Cardiac fibroblast (primary cell): ENCODE results near the gene CT45A9.
"Not testable (repeated sequence)": the region's sequence is repeated elsewhere in the genome, so short reads cannot be mapped to it uniquely, and the experiment has no call there.

Experiments
- DNase-seq, 2 donors: peaks; one replicate each; pipeline versions ENCODE4 v3.0.0 to v3.0.0-alpha.2; 2010; ENCODE audit warnings: low read depth in 2 of 2
- H3K4me3 ChIP-seq, 2 donors: replicated peaks in 1 of 2; 1 replicate in 1 of 2; 2 replicates in 1 of 2; pipeline ENCODE4 v1.5.1; 2011; ENCODE audit warnings: low read depth in 2 of 2, low read length in 2 of 2, mild to moderate bottlenecking in 2 of 2, moderate library complexity in 1 of 2
- CTCF ChIP-seq: IDR thresholded peaks from one replicate; pipeline ENCODE4 v1.5.1; 2011; ENCODE audit warnings: low read depth, mild to moderate bottlenecking, low read length, inconsistent platforms

Gene CT45A9, protein sequence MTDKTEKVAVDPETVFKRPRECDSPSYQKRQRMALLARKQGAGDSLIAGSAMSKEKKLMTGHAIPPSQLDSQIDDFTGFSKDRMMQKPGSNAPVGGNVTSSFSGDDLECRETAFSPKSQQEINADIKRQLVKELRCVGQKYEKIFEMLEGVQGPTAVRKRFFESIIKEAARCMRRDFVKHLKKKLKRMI

DNA sequence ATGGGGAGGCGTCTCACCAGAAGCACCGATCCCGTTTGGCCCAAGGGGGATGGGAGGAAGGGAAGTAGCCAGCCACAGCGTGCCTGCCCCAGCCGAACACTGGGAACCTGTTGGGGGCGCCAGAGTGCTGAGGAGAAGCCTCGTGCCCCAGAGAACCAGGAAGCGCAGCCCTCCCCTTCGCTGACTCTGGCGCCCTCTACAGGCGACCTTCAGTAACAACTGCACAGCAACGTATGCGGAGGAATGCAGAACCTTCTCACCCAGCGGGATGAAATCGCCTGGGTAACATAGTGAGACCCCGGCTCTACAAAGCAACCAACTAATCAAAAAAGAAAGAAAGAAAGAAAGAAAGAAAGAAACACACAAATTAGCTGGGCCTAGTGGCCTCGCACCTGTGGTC lies at the start of gene CT45A9:
Gene CT45A9 (minus strand): TSS at position 101 of the 400 bp plus-strand sequence. CDS start 3,751 bp downstream, outside the sequence.
- not testable (repeated sequence) for DNase-seq, H3K4me3 ChIP-seq

- not testable (repeated sequence) for DNase-seq, H3K4me3 ChIP-seq
Observed at GRCh38 chrX:135920516-135920915, 48.9 kb upstream of the CT45A9 start.

DNA sequence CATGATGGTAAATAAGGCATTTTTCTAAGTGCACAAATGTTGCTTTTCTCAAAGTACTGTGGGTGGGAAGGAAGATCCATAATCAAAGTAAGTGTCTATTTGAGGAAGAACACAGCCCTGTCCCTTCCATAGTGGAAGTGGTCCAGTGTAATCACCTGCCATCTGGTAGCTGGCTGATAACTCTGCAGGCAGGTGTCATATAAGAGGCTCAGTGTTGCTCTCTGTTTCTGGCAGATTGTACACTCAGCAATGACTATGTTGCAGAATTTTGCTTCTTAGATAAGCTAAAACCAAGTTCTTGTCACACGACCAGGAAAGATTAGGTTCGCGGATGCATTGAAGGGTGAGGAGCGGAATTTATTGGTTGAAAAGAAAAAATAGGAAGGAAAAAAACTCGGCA lies 42.8 kb upstream of the CT45A9 start:
- TF ChIP-seq CTCF, result no peak
- no peak overlapping the region for H3K4me3 ChIP-seq
- no peak for DNase-seq

DNA sequence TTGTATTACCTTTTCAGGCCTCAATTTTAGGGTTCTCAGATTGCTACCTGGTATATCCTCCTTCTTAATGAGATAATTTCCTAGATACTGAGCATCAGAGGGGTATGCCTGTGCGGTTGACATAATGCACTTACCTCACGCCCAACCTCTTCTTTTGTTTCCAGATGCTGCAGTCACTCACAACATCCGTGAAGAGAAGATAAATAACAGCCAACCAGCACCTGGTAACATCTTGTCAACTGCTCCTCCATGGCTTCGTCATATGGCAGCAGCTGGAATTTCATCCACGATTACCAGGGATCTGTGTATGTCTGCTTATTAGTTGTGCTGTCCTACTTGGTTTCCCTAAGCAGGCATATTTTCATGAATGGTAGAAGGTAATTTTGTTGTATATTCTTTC lies 38.6 kb upstream of the CT45A9 start:
- no peak overlapping the region for H3K4me3 ChIP-seq
- TF ChIP-seq CTCF, result no peak
- DNase-seq, result no peak

GRCh38 chrX:135893294-135893817 lies 21.7 kb upstream of the CT45A9 start, which contains the start of the genes CT45A10 and SAGE1:
Gene CT45A10, minus strand, starts transcription at chrX:135893444. Its CDS starts 8,100 bp downstream, at chrX:135885344.
Gene SAGE1, plus strand, starts transcription at chrX:135893716. Its CDS starts 2,527 bp downstream, at chrX:135896243.
- no peak within 1 kb of the TSS for H3K4me3 ChIP-seq
- no peak for DNase-seq
- TF ChIP-seq CTCF, result no peak

- no peak for DNase-seq
- no peak overlapping the region for H3K4me3 ChIP-seq
- no peak for TF ChIP-seq CTCF
Observed at GRCh38 chrX:135892781-135893180, 21.2 kb upstream of the CT45A9 start.

- no peak for DNase-seq
- no peak overlapping the region for H3K4me3 ChIP-seq
- TF ChIP-seq CTCF, result no peak
Observed at GRCh38 chrX:135890087-135890585, 18.5 kb upstream of the CT45A9 start.

- DNase-seq, result not testable (repeated sequence)
Observed at GRCh38 chrX:135888976-135889375, 17.4 kb upstream of the CT45A9 start.

GRCh38 chrX:135888230-135888629 lies 16.6 kb upstream of the CT45A9 start:
- DNase-seq, H3K4me3 ChIP-seq: not testable (repeated sequence)

More at GRCh38 chrX:135888976-135889375, 17.4 kb upstream of the CT45A9 start:
- not testable (repeated sequence) for H3K4me3 ChIP-seq

- DNase-seq, result not testable (repeated sequence)
Observed at GRCh38 chrX:135882741-135883140, 11.1 kb upstream of the CT45A9 start.

GRCh38 chrX:135854438-135854837 lies 17.2 kb downstream of the CT45A9 start, which contains the start of gene CT45A8:
Gene CT45A8, minus strand, starts transcription at chrX:135854538. Its CDS starts 3,755 bp downstream, at chrX:135850783.
- DNase-seq, H3K4me3 ChIP-seq: not testable (repeated sequence)

More at GRCh38 chrX:135882741-135883140, 11.1 kb upstream of the CT45A9 start:
- H3K4me3 ChIP-seq, result not testable (repeated sequence)

DNA sequence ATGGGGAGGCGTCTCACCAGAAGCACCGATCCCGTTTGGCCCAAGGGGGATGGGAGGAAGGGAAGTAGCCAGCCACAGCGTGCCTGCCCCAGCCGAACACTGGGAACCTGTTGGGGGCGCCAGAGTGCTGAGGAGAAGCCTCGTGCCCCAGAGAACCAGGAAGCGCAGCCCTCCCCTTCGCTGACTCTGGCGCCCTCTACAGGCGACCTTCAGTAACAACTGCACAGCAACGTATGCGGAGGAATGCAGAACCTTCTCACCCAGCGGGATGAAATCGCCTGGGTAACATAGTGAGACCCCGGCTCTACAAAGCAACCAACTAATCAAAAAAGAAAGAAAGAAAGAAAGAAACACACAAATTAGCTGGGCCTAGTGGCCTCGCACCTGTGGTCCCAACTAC lies 34.4 kb downstream of the CT45A9 start, which contains the start of gene CT45A7:
Gene CT45A7 (minus strand): TSS at position 101 of the 400 bp plus-strand sequence. CDS start 3,747 bp downstream, outside the sequence.
- not testable (repeated sequence) for H3K4me3 ChIP-seq, DNase-seq
